NCI-H1436 (cell line): Measurements from ENCODE around the gene CYSRT1.
"Not testable (repeated sequence)": the region's sequence is repeated elsewhere in the genome, so short reads cannot be mapped to it uniquely, and the experiment has no call there.

Experiments
- DNase-seq: peaks from one replicate; lab custom pipeline; 2025; lab: John Stamatoyannopoulos, UW

Gene CYSRT1

GRCh38 chr9:137237759-137238726 lies 13.1 kb downstream of the CYSRT1 start:
- DNase-seq: peak; percentile 50

- not testable (repeated sequence) for DNase-seq
These were observed 14.7 kb downstream of the CYSRT1 start for GRCh38 chr9:137239541-137240200.

DNA sequence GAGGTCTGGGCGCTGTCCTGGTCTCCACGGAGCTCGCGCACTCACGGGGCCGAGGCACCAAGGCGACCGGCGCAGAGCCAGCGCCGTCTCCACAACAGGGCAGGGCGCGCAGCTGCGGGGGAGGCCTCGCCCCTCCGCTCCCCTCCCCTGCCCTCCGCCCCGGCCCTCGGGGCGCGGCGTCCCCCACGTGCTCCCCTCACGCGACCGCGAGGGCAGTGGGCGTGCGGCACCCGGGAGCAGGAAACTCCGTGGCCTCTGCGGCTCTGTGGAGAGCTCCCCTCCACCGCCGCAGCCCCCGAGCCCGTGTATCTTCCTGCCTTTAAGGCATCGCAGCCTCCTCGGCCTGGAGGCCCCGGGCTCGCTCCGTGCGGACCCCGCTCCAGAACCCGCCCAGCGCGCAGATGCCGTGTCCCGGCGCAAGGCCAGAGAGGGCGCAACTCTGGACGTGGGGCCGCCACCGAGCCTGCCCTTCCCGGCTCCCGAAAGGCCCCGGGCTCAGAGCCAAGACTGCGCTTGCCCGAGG lies 15.4 kb downstream of the CYSRT1 start:
- DNase-seq: peak; percentile 43

DNA sequence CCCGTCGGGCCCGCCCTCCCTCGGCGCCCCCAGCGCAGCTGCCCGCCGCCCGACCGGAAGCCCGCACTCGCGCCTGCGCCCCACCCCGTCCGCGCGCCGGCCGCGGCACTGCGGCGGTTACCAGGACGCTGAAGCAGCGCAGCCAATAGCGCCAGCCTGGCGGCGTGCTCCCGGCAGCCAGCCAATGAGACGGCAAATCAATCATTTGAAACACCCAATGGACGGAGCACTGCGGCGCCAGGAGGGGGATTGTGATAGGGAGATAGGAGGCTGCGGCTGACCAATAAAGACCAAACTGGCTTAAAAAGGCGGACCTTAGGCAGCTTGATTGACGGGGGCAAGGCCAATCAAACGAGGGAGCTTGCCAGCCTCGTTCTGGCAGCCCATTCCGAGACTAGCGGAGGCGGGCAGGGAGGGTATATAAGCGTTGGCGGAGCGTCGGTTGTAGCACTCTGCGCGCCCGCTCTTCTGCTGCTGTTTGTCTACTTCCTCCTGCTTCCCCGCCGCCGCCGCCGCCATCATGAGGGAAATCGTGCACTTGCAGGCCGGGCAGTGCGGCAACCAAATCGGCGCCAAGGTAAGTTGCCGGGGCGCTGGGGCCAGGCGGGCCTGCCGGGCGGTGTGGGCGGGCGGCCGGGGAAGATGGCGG lies 16.0 kb downstream of the CYSRT1 start, which contains the start of gene TUBB4B:
Gene TUBB4B (plus strand): TSS at position 447 of the 649 bp plus-strand sequence. CDS start 74 bp downstream, at position 521.
- DNase-seq: peak; percentile 99

DNA sequence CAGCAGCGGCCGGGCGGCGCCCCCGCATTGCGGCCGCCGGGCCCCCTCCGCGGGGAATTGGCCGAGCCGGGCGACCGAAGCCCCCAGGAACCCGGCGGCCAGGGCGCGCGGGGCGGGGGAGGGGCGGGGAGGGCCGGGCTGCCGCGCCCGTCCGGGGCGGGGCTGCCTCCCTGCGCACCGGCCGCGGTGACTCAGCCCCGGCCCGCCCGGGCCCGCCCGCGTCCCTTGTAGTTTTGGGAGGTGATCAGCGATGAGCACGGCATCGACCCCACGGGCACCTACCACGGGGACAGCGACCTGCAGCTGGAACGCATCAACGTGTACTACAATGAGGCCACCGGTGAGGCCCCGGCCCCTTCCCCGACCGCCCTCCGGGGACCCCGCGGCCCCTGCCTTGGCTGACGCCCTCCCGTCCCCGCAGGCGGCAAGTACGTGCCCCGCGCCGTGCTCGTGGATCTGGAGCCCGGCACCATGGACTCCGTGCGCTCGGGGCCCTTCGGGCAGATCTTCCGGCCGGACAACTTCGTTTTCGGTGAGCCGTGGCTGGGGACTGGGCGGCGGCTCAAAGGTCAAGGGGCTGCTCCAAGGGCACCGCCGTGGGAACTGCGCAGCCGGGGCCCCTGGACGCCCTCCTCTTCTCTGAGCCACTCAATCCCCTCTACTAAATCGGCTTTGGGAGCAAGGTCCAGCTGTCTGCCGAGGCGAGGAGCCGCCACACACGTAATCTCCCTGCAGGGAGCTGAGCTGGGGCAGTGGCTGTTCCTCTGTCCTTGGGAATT lies 16.7 kb downstream of the CYSRT1 start:
- DNase-seq: no peak

GRCh38 chr9:137242269-137243203 lies 17.6 kb downstream of the CYSRT1 start:
- no peak for DNase-seq

GRCh38 chr9:137243266-137243625 lies 18.3 kb downstream of the CYSRT1 start:
- not testable (repeated sequence) for DNase-seq

GRCh38 chr9:137243626-137244485 lies 18.9 kb downstream of the CYSRT1 start:
- DNase-seq: no peak

- DNase-seq: peak; percentile 41
These were observed 19.8 kb downstream of the CYSRT1 start for GRCh38 chr9:137244486-137245449.

DNA sequence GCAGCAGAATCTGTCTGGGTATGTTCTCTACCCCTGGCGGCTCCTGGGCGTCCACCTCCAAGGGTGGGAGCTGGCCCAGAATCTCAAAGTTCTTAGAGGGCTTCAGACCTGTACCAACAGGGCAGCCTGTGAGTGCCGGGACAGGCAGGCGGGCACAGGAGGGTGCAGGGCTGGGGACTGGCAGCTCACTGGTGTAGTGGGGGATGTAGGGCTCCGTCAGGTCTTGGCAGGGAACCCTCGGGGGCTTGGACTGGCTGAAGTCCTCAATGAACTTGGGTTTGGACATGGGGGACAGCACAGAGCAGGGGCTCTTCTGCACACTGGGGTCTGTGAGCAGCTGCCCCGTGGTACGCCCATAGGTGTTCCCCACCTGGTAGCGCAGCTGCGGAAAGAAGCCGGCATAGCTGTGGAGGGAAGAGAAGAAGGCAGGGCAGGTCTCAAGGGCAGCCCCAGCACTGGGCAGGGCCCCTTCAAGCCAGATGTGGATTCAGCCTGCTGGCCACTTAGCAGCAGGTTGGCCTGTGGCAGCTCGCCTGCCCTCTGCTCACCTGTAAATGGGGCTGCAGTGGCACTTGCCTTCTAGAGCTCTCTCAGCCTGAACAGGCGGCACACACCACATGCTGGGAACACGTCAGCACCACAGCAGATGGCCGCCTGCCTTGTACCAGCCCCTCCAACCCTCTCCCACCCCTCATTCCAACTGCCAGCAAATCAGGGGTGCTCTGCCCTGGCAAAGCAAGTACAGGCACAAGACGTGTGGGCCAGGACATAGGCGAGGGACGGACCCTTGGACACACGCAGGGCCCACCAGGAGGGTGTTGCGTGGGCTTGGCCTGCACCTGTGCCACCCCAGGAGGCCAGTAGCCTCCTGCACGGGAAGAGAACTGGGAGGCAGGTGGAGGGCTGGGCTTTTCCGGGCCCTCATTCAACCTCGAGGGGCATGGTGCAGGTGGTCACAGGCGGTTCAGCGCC lies 20.8 kb downstream of the CYSRT1 start:
- no peak for DNase-seq

- DNase-seq: no peak
These were observed 22.4 kb downstream of the CYSRT1 start for GRCh38 chr9:137247135-137247915.

DNA sequence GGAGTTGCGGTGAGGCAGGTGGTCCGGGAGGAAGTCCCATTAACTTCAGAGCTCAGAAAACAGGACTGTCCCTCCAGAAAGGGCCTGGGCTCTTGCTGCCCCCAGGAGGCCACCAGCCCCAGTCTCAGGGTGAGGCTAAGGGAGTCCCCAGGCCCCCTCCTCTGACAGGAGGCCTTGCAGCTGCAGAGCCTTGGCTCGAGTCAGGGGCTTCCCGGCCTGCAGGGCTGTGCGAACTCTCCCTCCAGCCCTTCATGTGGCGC lies 22.9 kb downstream of the CYSRT1 start:
- DNase-seq: no peak

DNA sequence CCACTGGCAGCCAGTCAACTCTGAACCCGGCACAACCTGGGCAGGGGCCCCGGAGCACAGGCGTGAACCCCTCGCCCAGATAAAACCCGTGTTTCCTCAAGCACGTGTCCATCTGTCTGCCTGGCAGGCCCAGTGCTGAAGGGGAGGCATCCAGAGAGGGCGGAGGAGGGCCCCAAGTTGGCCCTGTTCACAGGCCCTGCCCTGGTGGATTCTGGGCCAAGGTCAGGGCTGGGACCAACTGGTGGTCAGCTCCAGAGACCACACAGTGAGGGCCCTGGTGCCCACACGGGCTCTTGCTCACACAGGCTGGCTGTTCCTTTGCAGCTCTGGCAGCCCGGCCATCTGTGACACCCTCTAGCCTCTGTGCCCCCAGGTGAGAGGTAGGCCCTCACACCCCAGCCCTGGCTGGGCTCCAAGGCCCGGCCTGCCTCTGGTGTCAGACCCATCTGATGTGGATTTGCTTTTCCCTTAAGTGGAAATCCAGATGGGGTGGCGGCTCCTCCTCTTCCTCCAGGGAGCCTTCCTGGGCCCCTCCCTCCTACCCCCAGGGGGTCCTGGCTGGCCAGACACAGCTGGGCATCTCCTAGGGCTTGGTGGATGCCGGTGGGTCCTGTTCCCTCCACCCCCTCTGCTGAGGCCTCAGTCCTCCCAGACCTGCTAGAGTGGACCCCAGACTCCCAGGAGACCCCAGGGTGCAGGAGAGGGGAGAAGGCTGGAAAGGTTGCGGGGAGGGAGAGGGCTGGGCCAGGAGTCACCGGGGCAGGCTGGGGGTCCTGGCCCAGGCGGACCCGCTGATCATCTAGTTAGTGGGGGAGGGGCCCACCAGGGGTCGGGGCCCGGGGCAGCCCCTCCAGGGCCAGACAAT lies 25.6 kb downstream of the CYSRT1 start:
- no peak for DNase-seq

DNA sequence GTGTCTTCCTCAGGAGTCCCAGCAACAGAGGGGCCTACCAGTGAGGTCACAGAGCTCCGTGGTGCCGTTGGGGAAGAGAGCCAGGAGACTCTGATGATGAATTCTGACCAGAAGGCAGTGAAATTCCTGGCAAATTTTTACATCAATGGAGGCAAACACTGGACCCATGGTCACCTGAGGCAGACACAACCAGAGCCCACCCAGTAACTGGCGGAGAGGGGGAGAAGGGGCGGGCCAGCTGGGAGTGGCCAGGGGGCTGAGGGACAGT lies 26.2 kb downstream of the CYSRT1 start, which contains the start of gene STPG3:
Gene STPG3 (plus strand): TSS at position 93 of the 268 bp plus-strand sequence. CDS start 1 bp downstream, at position 94.
- DNase-seq: no peak

- no peak for DNase-seq
These were observed 26.7 kb downstream of the CYSRT1 start for GRCh38 chr9:137251490-137252268.
